SH-SY5Y (cell line): ENCODE results near the gene C2orf81.

Experiments
- GATA2 ChIP-seq: IDR thresholded peaks from 2 replicates; pipeline ENCODE4 v1.6.1; 2011; ENCODE audit warnings: mild to moderate bottlenecking, low read depth, low read length
- GATA3 ChIP-seq: IDR thresholded peaks from 2 replicates; pipeline ENCODE4 v1.6.1; 2011; ENCODE audit warnings: low read depth, mild to moderate bottlenecking, low read length, moderate library complexity

GRCh38 chr2:74423231-74424095, 2.0 kb upstream of the C2orf81 start:
- no peak for TF ChIP-seq GATA2
- no peak for TF ChIP-seq GATA3
